HG03064 (cell line): ENCODE measurements around the gene LETMD1.

Experiments used
- ATAC-seq: cut with Tn5 transposase; IDR thresholded peaks from one replicate; pipeline ENCODE4 v1.9.1; 2021; ENCODE audit warnings: low read depth; ENCODE audit not compliant: unreplicated experiment

The LETMD1 gene

GRCh38 chr12:51025836-51026638, 22.1 kb upstream of the LETMD1 start, which contains the start of gene SLC11A2:
TSS of gene SLC11A2 (minus strand) at chr12:51026384. CDS start at chr12:51010728, 15,656 bp downstream.
- ATAC-seq = peak; percentile 77

DNA sequence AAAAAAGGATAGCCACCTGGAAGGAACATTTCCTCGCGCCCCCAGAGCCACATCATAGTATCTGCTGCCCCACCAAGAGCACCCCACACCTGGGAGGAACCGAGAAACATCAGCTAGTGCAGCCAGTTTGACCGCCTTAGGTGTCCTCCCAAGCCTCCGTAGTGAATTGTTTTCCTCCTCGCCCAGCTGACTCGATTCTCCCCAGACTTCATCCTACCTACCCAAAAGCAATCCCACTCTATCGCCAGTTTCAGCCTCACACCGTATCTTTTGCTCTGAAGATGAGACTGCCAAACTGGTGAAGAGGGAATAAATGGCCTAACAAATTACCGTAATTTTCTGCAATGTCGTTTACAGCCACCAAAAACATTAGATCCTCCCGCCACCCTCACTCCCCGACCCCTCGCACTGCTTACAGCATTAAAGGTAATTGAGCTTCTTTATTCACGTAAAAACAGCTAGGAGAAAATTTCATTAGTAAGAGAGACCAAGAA, 20.7 kb upstream of the LETMD1 start:
- no peak for ATAC-seq

- no peak for ATAC-seq
Observed at GRCh38 chr12:51028126-51028812, 19.9 kb upstream of the LETMD1 start.

GRCh38 chr12:51028813-51029150, 19.3 kb upstream of the LETMD1 start:
- no peak for ATAC-seq

GRCh38 chr12:51033048-51033447, 15.1 kb upstream of the LETMD1 start:
- no peak for ATAC-seq

GRCh38 chr12:51033457-51034089, 14.6 kb upstream of the LETMD1 start:
- ATAC-seq = no peak

DNA sequence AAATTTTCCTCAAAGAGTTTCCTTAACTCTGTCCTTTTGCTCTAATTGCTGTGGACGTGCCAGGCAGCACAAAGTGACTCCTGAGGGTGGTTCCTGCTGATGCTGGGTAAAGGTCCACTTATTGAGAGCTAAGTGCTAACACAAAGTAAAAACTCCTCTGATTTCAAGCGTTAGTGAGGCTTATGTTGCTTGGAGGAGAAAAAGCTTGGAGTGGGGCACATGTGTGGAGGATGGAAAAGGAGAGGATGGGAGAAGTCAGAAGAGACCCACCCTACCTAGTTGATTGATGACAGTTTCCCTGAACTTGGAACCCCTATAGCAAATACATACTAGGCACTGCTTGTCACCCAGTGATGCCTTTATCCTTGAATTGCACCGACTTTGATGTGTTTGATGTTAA, 11.8 kb upstream of the LETMD1 start:
- no peak for ATAC-seq

GRCh38 chr12:51048661-51049251, 629 bp downstream of the LETMD1 start:
- ATAC-seq = no peak

DNA sequence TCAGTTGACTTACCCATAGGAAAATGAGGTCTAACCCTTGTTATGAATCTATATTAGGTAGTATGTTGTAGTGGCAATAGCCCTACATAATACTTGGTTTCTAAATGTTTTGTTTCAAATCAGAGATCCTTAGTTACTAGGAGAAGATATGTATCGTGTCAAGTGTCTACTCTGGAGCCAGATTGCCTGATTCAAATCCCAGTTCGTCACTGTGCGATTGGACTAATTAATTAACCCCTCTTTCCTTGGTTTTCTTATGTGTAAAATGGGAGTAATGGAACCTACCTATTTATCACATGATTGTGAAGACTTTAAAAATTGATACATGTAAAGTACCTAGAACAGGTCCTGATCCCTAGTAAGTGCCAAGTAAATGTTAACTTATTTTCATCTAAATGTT, 1.4 kb downstream of the LETMD1 start:
- no peak for ATAC-seq

DNA sequence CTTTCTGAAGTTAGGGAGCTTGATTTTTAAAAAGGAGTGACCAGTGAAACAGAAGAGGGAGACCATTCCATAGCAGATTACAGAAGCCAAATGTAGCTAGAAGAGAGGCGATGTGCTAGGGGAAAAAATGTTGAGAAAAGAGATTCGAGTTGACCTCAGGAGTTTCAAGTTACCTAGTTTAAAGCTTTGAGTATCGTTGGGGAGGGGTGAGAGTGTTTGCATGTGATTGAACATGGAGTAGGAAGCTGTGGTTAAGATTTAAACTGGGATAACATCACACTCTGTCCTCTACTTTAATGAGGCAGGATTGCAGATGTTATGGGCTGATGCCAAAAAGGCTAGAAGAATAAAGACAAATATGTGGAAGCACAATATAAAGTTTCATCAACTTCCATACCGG, 3.7 kb downstream of the LETMD1 start:
- ATAC-seq = no peak

- no peak for ATAC-seq
Observed at GRCh38 chr12:51055060-51055459, 6.9 kb downstream of the LETMD1 start.

GRCh38 chr12:51056242-51056641, 8.1 kb downstream of the LETMD1 start:
- no peak for ATAC-seq

DNA sequence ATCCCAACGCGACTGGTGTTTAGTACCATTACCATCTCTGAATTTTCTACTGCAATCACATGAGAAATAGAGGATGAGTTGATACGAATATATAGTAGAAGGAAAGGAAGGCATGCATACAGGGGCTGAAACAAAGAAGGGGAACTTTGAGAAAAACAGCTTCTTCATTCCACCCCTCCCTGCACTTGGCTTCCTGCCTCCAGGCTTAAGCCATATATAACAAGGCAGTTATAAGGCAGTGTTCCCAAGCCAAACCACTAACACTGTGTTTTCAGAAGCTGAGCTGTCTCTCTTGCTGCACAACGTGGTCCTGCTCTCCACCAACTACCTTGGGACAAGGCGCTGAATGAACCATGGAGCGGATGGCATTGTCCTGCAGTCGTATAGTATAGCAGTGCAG, 11.0 kb downstream of the LETMD1 start:
- no peak for ATAC-seq

- ATAC-seq = no peak
Observed at GRCh38 chr12:51062631-51063397, 14.7 kb downstream of the LETMD1 start.

GRCh38 chr12:51065530-51065929, 17.4 kb downstream of the LETMD1 start:
- no peak for ATAC-seq

GRCh38 chr12:51067229-51067628, 19.1 kb downstream of the LETMD1 start:
- no peak for ATAC-seq

DNA sequence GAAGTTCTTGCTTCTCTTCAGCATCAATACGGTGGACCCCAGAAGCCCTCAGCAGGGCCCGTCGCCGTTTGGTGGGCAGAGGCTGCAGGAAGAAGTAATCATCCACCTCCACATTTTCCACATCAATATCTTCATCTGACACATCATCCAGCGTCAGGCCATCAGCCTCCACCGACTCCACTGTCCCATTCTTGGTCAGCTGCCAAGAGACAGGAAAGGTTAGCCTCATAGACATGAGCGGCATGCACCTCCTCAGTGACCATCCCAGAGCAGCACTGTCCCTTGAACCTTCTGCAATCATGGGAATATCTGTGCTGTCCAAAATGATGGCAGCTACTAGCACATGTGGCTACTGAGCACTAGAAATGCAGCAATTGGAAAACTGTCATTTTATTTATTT, 19.6 kb downstream of the LETMD1 start:
- ATAC-seq = no peak

GRCh38 chr12:51070004-51070403, 21.9 kb downstream of the LETMD1 start:
- ATAC-seq = no peak

- no peak for ATAC-seq
Observed at GRCh38 chr12:51071663-51072062, 23.5 kb downstream of the LETMD1 start.

DNA sequence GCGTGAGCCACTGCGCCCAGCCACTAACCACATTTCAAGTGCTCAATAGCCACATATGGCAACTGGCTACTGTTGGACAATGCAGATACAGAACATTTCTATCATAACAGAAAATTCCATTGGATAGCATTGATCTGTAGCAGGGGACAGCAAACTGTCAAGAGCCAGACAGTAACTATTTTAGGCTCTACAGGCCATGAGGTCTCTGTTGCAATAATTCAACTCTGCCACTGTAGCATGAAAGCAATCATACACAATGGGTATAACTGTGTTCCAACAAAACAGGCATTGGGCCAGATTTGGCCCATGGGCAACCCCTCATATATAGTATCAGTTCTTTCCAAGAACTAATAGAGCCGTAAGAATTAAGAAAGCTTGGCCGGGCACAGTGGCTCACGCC, 27.3 kb downstream of the LETMD1 start:
- no peak for ATAC-seq
